PFSK-1 (cell line): ENCODE data around the gene THEM5.

Experiments
- FOXP2 ChIP-seq: optimal IDR thresholded peaks from 2 replicates; pipeline ENCODE3; 2011; ENCODE audit warnings: borderline replicate concordance, control low read depth, inconsistent platforms; ENCODE audit not compliant: insufficient read depth; ENCODE audit errors: extremely low read length, extremely low read depth
- POLR2AphosphoS5 ChIP-seq: IDR thresholded peaks from 2 replicates; pipeline ENCODE4 v1.6.1; 2012; ENCODE audit warnings: low read depth, mild to moderate bottlenecking, control low read depth, low read length, moderate library complexity
- SIN3A ChIP-seq: IDR thresholded peaks from 2 replicates; pipeline ENCODE4 v1.6.1; 2012; ENCODE audit warnings: mild to moderate bottlenecking, low read length, moderate library complexity, borderline replicate concordance; ENCODE audit not compliant: insufficient read depth
- TAF1 ChIP-seq: IDR thresholded peaks from 2 replicates; pipeline ENCODE4 v1.6.1; 2012; ENCODE audit warnings: low read length, control low read depth, borderline replicate concordance; ENCODE audit not compliant: insufficient read depth
- TF ChIP-seq, protein P1 (sequence below), 2 experiments: IDR thresholded peaks; 2 replicates each; pipeline versions ENCODE4 v1.6.1 to v1.8.0; 2011 to 2012; ENCODE audit warnings: low read depth in 2 of 2, low read length in 2 of 2, control low read depth in 1 of 2, inconsistent platforms in 1 of 2, mild to moderate bottlenecking in 1 of 2, moderate library complexity in 1 of 2; ENCODE audit not compliant: insufficient read depth in 1 of 2

DNA sequence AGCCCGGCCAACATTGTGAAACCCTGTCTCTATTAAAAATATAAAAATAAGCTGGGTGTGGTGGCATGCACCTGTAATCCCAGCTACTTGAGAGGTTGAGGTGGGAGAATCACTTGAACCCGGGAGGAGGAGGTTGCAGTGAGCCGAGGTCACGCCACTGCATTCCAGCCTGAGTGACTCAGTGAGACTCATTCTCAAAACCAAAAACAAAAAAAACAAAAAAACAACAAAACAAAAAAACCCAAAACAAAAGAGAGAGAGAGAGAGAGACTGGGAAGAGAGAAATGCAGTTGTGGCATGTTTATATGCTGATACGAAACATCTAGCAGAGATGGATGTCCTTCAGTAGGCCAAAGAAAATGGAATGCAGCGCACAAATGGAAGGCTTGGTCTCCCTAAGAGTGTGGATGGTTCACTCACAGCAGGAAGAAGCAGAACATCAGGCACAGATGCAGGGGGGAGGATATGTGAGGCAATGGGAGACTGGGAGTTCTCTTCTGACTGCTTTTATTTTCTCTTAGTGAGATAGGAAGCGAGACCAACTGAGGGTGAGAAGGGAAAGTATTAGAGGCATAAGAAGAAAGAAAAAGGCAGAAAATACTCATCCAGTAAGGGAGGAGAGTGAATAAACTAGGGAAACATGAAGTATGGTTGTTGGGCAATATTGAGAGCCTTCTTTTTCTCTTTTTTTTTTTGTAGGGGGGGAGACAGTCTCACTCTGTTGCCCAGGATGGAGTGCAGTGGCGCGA is 39.8 kb upstream of the THEM5 start:
- TF ChIP-seq, protein P1, sequence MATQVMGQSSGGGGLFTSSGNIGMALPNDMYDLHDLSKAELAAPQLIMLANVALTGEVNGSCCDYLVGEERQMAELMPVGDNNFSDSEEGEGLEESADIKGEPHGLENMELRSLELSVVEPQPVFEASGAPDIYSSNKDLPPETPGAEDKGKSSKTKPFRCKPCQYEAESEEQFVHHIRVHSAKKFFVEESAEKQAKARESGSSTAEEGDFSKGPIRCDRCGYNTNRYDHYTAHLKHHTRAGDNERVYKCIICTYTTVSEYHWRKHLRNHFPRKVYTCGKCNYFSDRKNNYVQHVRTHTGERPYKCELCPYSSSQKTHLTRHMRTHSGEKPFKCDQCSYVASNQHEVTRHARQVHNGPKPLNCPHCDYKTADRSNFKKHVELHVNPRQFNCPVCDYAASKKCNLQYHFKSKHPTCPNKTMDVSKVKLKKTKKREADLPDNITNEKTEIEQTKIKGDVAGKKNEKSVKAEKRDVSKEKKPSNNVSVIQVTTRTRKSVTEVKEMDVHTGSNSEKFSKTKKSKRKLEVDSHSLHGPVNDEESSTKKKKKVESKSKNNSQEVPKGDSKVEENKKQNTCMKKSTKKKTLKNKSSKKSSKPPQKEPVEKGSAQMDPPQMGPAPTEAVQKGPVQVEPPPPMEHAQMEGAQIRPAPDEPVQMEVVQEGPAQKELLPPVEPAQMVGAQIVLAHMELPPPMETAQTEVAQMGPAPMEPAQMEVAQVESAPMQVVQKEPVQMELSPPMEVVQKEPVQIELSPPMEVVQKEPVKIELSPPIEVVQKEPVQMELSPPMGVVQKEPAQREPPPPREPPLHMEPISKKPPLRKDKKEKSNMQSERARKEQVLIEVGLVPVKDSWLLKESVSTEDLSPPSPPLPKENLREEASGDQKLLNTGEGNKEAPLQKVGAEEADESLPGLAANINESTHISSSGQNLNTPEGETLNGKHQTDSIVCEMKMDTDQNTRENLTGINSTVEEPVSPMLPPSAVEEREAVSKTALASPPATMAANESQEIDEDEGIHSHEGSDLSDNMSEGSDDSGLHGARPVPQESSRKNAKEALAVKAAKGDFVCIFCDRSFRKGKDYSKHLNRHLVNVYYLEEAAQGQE (IDR thresholded peaks at IDR 0.05; ENCODE audit: insufficient read depth in 1 of 2, low read depth in 2 of 2, low read length in 2 of 2) = no peak
- TF ChIP-seq SIN3A (no peak), TAF1 (no peak), POLR2AphosphoS5 (no peak), FOXP2 (no peak)
